GM12891 (cell line): ENCODE measurements around the gene MYD88.

Experiments used
- POLR2A ChIP-seq: IDR thresholded peaks from 2 replicates; pipeline ENCODE4 v1.6.1; 2011; ENCODE audit warnings: low read depth, low read length, control low read depth
- POLR2AphosphoS5 ChIP-seq: IDR thresholded peaks from 2 replicates; pipeline ENCODE4 v1.6.1; 2011; ENCODE audit warnings: low read depth, low read length, control low read depth
- SPI1 ChIP-seq: IDR thresholded peaks from 2 replicates; pipeline ENCODE4 v1.6.1; 2011; ENCODE audit warnings: low read depth, low read length, control low read depth

DNA sequence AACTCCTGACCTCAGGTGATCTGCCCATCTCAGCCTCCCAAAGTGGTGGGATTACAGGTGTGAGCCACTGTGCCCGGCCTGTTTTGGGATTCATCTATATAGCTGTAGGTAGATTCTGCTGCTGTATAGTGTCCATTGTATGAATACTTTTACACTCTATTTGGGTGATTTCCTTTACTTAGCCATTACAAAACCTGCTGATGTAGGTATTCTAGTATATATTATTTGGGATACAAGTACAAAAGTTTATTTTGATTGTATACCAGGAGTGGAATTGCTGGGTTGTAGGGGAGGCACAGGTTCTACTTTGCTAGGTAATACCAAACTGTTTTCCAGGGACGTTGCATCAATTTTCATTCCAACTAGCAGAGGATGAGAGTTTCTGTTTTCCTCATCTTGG is 17.4 kb downstream of the MYD88 start:
- TF ChIP-seq SPI1 (no peak), POLR2A (no peak), POLR2AphosphoS5 (no peak)
